ENCODE data around the gene ANKRD44.

Gene ANKRD44

GRCh38 chr2:197204519-197205250 is 105.9 kb downstream of the ANKRD44 start:
- TF ChIP-seq CTCF (IDR thresholded peaks at IDR 0.05; ENCODE audit: low read depth, low read length, missing control alignments), result no peak
- no peak for DNase-seq (ENCODE audit: extremely low read depth, low read depth)
- H3K4me3 ChIP-seq (replicated peaks; ENCODE audit: low read depth, low read length), result no peak overlapping the region

GRCh38 chr2:197201874-197202273 is 108.7 kb downstream of the ANKRD44 start:
- no peak for TF ChIP-seq CTCF (IDR thresholded peaks at IDR 0.05; ENCODE audit: low read depth, low read length, missing control alignments)
- no peak overlapping the region for H3K4me3 ChIP-seq (replicated peaks; ENCODE audit: low read depth, low read length)
- DNase-seq (ENCODE audit: extremely low read depth, low read depth), result no peak

DNA sequence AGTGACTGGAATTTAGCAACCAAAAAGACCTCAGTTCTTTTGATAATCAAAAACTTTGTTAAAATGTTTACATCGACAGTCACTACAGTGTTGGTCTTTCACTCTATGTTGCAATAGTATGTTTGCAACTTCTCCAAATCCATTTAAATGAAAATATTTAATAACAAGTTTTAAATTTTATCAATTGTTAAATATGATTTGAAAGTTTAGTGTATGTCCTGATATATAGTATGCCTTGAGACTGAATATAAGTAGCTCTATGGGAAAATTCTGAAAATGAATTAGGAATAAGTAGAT is 109.9 kb downstream of the ANKRD44 start:
- H3K4me3 ChIP-seq (replicated peaks; ENCODE audit: low read depth, low read length), result no peak overlapping the region
- no peak for TF ChIP-seq CTCF (IDR thresholded peaks at IDR 0.05; ENCODE audit: low read depth, low read length, missing control alignments)

DNA sequence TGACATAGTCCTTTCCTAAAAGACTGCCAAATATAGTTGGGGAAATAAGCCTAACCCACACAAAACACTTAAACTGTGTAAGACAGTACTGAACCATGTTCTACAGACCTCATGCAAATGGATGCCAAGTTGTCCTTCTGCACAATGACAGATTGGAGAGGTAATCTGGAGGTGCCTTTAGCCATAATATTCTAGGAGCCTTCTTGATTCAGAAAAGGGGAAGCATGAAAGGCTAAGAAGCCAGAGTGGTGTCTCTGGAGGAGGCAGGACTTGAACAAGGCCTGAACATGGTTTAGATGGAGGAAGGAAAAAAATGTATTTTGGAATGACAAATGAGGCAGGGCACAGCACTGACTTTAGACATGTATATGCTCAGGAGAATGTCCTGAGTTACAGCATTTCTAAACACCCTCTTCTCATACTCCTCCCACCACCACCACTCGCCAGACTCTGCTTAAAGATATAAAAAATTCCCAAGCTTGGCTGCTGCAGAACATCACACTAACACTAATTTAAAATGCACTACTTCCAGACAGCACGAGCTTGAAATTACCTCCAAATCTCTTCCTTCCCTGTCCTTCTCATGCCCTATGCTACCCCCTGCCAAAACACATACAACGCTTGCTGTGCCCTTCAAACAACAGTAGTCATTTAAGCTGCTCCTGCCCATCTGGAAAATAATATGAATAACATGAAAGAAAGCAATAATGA is 110.4 kb downstream of the ANKRD44 start:
- TF ChIP-seq CTCF (IDR thresholded peaks at IDR 0.05; ENCODE audit: low read depth, low read length, missing control alignments), result no peak
- H3K4me3 ChIP-seq (replicated peaks; ENCODE audit: low read depth, low read length), result no peak overlapping the region

More for the DNA sequence above, 109.9 kb downstream of the ANKRD44 start:
- DNase-seq (ENCODE audit: extremely low read depth, low read depth), result no peak

DNA sequence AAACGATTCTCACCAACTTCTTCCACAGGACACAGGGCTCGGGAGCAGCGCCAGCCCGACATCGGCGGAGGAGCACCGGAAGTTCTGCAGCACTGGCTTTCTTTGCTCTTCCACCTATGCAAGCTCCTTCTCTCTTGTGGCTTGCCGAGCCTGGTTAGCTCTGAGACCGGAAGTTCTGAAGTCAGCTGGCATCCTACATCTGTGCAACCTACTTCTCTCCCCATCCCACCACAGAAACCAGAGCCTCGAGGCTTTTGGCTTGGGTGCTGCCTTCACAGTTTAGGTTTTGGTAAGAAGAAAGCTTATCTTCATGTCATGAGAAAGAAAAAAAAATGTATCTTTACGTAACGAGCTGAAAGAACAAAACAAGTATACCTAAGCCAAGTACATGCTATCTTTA is 111.7 kb downstream of the ANKRD44 start:
- H3K4me3 ChIP-seq (replicated peaks; ENCODE audit: low read depth, low read length), result no peak overlapping the region
- no peak for TF ChIP-seq CTCF (IDR thresholded peaks at IDR 0.05; ENCODE audit: low read depth, low read length, missing control alignments)
- no peak for DNase-seq (ENCODE audit: extremely low read depth, low read depth)

More for the DNA sequence above, 110.4 kb downstream of the ANKRD44 start:
- no peak for DNase-seq (ENCODE audit: extremely low read depth, low read depth)

- no peak for DNase-seq (ENCODE audit: extremely low read depth, low read depth)
- no peak for TF ChIP-seq CTCF (IDR thresholded peaks at IDR 0.05; ENCODE audit: low read depth, low read length, missing control alignments)
- H3K4me3 ChIP-seq (replicated peaks; ENCODE audit: low read depth, low read length), result no peak overlapping the region
Observed at GRCh38 chr2:197197895-197198311, 112.7 kb downstream of the ANKRD44 start.

Data from HFF-Myc (cell line).